Measurements from ENCODE around the gene GPR39. TPM values are rescaled to one million over a fixed set of nuclear protein-coding genes. Genes with fewer than 3 reads are reported as not detected.

The GPR39 gene
- total and polyA plus RNA-seq, 7 donors, result 0.05 to 0.08 TPM; not detected in 5

DNA sequence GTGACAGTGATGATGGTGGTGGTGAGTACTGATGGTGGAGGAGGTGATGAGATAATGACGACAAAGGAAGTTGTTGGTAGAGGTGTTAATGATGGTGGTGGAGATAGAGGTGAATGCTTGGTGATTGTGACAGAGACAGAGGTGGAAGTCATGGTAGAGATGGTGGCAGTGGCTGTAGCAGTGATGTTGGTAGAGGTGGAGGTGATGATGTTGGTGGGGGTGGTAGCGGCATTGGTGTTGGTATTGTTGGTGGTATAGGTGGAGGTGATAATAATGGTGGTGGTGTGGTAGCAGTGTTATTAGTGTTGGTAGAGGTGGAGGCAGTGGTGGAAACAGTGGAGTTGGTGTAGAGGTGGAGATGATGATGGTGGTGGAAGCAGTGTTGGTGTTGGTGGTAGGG, 217.0 kb downstream of the GPR39 start:
- WGBS, 3 donors, result 95 to 98% (median 96%) methylated on average over 2 of the region's 2 CpGs
- H3K27ac ChIP-seq, result no peak overlapping the region
- no peak overlapping the region for H3K4me3 ChIP-seq
- H3K36me3 ChIP-seq (ENCODE audit: insufficient read depth in 1 of 2, low read depth in 1 of 2), result no peaks in the 10 kb centered on the region
- ATAC-seq (no peak), DNase-seq (no peak)
- TF ChIP-seq, protein P1, sequence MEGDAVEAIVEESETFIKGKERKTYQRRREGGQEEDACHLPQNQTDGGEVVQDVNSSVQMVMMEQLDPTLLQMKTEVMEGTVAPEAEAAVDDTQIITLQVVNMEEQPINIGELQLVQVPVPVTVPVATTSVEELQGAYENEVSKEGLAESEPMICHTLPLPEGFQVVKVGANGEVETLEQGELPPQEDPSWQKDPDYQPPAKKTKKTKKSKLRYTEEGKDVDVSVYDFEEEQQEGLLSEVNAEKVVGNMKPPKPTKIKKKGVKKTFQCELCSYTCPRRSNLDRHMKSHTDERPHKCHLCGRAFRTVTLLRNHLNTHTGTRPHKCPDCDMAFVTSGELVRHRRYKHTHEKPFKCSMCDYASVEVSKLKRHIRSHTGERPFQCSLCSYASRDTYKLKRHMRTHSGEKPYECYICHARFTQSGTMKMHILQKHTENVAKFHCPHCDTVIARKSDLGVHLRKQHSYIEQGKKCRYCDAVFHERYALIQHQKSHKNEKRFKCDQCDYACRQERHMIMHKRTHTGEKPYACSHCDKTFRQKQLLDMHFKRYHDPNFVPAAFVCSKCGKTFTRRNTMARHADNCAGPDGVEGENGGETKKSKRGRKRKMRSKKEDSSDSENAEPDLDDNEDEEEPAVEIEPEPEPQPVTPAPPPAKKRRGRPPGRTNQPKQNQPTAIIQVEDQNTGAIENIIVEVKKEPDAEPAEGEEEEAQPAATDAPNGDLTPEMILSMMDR (IDR thresholded peaks at IDR 0.05), result no peak
- no peaks in the 10 kb centered on the region for H3K9me3 ChIP-seq
- no peaks in the 10 kb centered on the region for H3K4me1 ChIP-seq
- intact Hi-C loops (cut with DNase I), result no loop called here
- H3K27me3 ChIP-seq (ENCODE audit: insufficient read depth in 3 of 3, low read length in 2 of 3), result no peaks in the 10 kb centered on the region

DNA sequence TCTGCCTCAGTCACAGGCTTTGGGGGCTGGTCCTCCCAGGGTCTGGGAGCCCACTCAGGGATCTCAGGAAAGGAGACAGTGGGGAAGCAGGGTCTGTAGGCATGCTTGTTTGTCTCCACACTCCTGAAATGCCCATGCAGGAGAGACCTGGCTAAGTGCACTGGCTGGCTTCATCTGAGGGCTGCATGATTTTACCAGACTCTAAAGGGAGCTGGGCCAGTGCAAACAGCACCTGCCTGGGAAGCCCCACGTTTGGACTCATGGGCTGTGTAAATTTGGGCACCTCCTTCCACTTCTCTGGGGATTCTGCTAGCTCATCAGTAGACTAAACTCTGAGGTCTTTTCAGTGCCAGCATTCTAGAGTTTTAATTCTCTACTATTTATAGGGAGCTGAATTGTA, 219.7 kb downstream of the GPR39 start:
- Histone ChIP-seq H3K4me1 (no peaks in the 10 kb centered on the region), H3K4me3 (no peak overlapping the region), H3K9me3 (no peaks in the 10 kb centered on the region), H3K36me3 (ENCODE audit: insufficient read depth in 1 of 2, low read depth in 1 of 2) (no peaks in the 10 kb centered on the region), H3K27me3 (ENCODE audit: insufficient read depth in 3 of 3, low read length in 2 of 3) (no peaks in the 10 kb centered on the region), H3K27ac (no peak overlapping the region)
- intact Hi-C loops (cut with DNase I), result no loop called here
- no peak for DNase-seq
- TF ChIP-seq, protein P1 (IDR thresholded peaks at IDR 0.05), result no peak
- ATAC-seq, result no peak
- WGBS, 3 donors, result 8 to 27% (median 18%) methylated on average over 1 of the region's 1 CpG

DNA sequence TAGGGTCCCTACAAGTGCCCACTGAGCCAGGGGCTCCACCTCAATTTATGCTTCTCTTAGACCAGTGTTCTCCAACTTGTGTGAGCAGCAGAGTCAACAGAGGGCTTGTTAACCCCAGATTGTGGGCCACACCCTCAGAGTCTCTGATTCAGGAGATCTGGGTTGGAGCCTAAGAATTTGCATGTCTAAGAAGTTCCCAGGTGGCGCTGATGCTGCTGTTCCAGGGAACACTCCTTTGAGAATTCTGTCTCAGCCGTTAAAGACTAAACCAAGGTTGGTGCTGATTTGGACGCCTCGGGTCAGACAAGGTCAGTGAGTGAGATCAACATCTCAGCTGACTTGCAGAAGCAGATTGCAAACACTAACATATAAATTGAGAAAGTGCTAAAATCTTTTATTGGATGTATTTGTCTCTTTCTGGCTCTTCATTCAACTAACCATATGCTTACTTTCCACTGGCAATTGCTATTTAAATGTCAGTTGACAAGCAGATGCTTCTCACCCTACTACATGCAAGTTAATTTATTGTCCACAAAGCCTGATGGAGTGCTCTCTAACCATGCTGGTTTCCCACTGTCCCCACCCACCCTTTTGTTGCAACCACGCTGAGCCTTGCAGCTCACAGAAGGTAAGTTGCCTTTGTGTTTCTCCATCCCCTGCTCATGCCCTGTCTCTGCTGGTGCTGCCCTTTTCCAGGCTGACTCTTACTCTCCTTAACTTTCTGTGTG, 221.9 kb downstream of the GPR39 start:
- Histone ChIP-seq H3K4me3 (no peak overlapping the region), H3K27ac (no peak overlapping the region), H3K27me3 (ENCODE audit: insufficient read depth in 3 of 3, low read length in 2 of 3) (no peaks in the 10 kb centered on the region), H3K9me3 (no peaks in the 10 kb centered on the region), H3K36me3 (ENCODE audit: insufficient read depth in 1 of 2, low read depth in 1 of 2) (no peaks in the 10 kb centered on the region), H3K4me1 (no peaks in the 10 kb centered on the region)
- DNase-seq (no peak), ATAC-seq (no peak)
- intact Hi-C loops (cut with DNase I), result no loop called here
- 73 to 79% (median 75%) methylated on average over 5 of the region's 5 CpGs for WGBS, 3 donors
- TF ChIP-seq, protein P1 (IDR thresholded peaks at IDR 0.05), result no peak

DNA sequence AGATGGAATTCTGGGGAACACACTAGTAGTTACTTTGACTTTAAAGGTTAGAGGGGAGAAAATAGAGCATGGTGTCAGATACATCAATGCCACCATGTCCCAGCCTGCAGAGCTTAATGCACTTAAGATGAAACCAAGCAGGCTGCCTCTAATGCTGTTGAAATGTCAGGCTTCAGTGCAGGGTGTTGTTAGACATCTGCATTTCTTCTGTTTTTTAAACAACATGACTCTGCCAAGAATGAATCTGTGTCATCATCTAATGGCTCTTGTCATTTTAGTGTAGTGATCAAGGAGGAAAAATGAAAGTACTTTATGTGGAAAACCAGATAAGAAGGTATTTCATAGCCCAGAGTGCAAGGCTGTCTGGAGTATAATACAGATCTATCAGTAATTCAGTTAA, 223.5 kb downstream of the GPR39 start:
- Histone ChIP-seq H3K4me3 (no peak overlapping the region), H3K27me3 (ENCODE audit: insufficient read depth in 3 of 3, low read length in 2 of 3) (no peaks in the 10 kb centered on the region), H3K36me3 (ENCODE audit: insufficient read depth in 1 of 2, low read depth in 1 of 2) (no peaks in the 10 kb centered on the region), H3K27ac (no peak overlapping the region), H3K9me3 (no peaks in the 10 kb centered on the region), H3K4me1 (no peaks in the 10 kb centered on the region)
- DNase-seq (no peak), ATAC-seq (no peak)
- TF ChIP-seq, protein P1 (IDR thresholded peaks at IDR 0.05), result no peak
- intact Hi-C loops (cut with DNase I), result loop anchor here in 1 of 2 donors (10.0 kb wide), 1 partner anchor 925 kb away; the partner anchor contains the start of gene NCKAP5

DNA sequence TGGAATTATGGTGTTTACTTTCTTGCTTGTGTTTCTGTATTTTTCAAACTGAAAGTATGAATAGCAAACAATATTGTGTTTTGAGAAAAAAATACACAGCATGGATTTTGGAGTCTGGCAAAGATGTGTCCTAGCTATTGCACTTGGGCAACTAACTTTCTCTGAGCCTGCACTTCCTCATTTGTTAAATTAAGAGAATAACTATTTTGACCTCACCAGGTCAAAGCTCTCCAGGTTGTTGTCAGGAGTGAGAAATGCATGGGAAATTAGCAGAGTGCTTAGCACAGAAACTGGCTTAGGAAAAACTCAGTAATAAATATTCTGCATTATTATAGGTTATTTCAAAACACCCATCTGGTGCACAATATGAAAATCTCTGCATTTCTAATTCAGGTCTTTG, 225.2 kb downstream of the GPR39 start:
- TF ChIP-seq, protein P1 (IDR thresholded peaks at IDR 0.05), result no peak
- ATAC-seq (no peak), DNase-seq (no peak)
- H3K27ac ChIP-seq, result no peak overlapping the region
- intact Hi-C loops (cut with DNase I), result loop anchor here in 1 of 2 donors (10.0 kb wide), 1 partner anchor 923 kb away; the partner anchor contains the start of gene NCKAP5
- H3K27me3 ChIP-seq (ENCODE audit: insufficient read depth in 3 of 3, low read length in 2 of 3), result no peaks in the 10 kb centered on the region
- no peaks in the 10 kb centered on the region for H3K36me3 ChIP-seq (ENCODE audit: insufficient read depth in 1 of 2, low read depth in 1 of 2)
- H3K4me1 ChIP-seq, result no peaks in the 10 kb centered on the region
- no peak overlapping the region for H3K4me3 ChIP-seq
- no peaks in the 10 kb centered on the region for H3K9me3 ChIP-seq
